ENCODE results near the gene PLAAT5. TPM values are rescaled to one million over a fixed set of nuclear protein-coding genes. Genes with fewer than 3 reads are reported as not detected.

The PLAAT5 gene, protein sequence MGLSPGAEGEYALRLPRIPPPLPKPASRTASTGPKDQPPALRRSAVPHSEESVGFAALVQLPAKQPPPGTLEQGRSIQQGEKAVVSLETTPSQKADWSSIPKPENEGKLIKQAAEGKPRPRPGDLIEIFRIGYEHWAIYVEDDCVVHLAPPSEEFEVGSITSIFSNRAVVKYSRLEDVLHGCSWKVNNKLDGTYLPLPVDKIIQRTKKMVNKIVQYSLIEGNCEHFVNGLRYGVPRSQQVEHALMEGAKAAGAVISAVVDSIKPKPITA
- polyA plus RNA-seq (2011; rRNA removed), result 0.12 and 0.25 TPM in 2 replicates
- 0.04 TPM in 1 of 2 replicates, not detected in the other for polyA plus RNA-seq (2012; cell fraction: cytosol; rRNA removed)
- not detected in 2 replicates for polyA plus RNA-seq (2012; cell fraction: nucleus; rRNA removed)
- 0.04 to 0.08 TPM in 2 of 3 replicates, not detected in the other for polyA plus RNA-seq (2017; fragmentation: RNase III; extraction: RNeasy Plus Mini Kit Qiagen cat#74134 plus additional on column Dnase treatment)
- polyA minus RNA-seq (2011; rRNA and poly(A)+ RNA removed), result 0.15 TPM in 1 of 2 replicates, not detected in the other

DNA sequence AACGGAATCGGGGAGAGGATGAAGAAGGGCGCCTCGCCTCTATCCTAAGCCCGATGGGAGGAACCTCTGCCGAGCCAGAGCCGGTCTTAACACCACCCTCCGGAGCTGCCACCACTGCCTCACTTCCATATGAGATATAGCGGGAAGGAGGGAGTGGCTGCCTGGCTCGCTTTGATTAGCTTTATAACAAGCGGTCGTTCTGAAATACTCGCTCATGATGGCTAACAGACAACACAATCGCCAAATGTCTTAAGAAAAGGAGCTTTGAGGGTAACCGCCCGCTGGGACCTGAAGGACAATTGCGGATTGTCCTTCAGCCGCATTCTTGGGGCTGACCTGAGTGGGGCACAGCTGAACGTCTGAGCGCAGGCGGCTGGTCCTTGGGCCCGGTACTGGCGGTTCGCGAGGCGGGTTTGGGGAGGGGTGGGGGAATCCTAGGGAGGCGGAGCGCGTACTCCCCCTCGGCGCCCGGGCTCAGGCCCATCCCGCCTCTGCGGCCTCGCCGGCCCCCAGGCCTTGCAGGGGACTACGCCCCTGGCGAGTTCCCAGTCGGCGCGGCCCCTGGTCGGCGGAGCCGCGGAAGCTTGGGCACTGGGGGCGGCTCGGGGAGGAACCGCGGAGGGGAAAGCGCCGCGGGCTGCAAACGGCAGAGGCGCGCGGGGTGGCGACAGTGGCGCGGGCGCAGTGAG is at the start of gene PLAAT5:
Gene PLAAT5 (minus strand): TSS at position 617 of the 689 bp plus-strand sequence. CDS start 133 bp downstream, at position 484.
- FAIRE-seq, result no peak
- POLR2A ChIA-PET, result no interaction called here
- no peaks in the 10 kb centered on the region for H3K4me1 ChIP-seq
- 93% methylated on average over 50 of the region's 60 CpGs for WGBS (ENCODE audit: missing lambda C conversion rate)
- H3K27ac ChIP-seq, result no peak within 1 kb of the TSS
- CTCF ChIA-PET, result interaction anchor here (4.7 kb wide), 1 partner anchor 12 kb away, joined by 40 read pairs; no protein-coding TSS in a partner anchor
- no peak for DNase-seq (ENCODE audit: low read depth in 1 of 2, low spot score in 1 of 2)
- no peak for TF ChIP-seq EP300 (IDR thresholded peaks at IDR 0.05)
- TF ChIP-seq TFCP2L1 (CRISPR knock-in tag; IDR thresholded peaks at IDR 0.05), result no peak
- TF ChIP-seq FOSL2 (IDR thresholded peaks at IDR 0.05), result no peak
- no peak for TF ChIP-seq FOSL2 (CRISPR knock-in tag; IDR thresholded peaks at IDR 0.05)
- no peak for TF ChIP-seq CHD2 (IDR thresholded peaks at IDR 0.05; ENCODE audit: low read length, partially characterized antibody)
- TF ChIP-seq, protein P1, sequence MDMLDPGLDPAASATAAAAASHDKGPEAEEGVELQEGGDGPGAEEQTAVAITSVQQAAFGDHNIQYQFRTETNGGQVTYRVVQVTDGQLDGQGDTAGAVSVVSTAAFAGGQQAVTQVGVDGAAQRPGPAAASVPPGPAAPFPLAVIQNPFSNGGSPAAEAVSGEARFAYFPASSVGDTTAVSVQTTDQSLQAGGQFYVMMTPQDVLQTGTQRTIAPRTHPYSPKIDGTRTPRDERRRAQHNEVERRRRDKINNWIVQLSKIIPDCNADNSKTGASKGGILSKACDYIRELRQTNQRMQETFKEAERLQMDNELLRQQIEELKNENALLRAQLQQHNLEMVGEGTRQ (IDR thresholded peaks at IDR 0.05), result no peak
- TF ChIP-seq SREBF2 (IDR thresholded peaks at IDR 0.05), result no peak
- TF ChIP-seq FOSB (CRISPR knock-in tag; IDR thresholded peaks at IDR 0.05), result no peak
- TF ChIP-seq RNF2 (IDR thresholded peaks at IDR 0.05; ENCODE audit: borderline replicate concordance, low read depth), result no peak
- TF ChIP-seq HOXB5 (CRISPR knock-in tag; IDR thresholded peaks at IDR 0.05), result no peak
- TF ChIP-seq, protein P2, sequence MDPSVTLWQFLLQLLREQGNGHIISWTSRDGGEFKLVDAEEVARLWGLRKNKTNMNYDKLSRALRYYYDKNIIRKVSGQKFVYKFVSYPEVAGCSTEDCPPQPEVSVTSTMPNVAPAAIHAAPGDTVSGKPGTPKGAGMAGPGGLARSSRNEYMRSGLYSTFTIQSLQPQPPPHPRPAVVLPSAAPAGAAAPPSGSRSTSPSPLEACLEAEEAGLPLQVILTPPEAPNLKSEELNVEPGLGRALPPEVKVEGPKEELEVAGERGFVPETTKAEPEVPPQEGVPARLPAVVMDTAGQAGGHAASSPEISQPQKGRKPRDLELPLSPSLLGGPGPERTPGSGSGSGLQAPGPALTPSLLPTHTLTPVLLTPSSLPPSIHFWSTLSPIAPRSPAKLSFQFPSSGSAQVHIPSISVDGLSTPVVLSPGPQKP (IDR thresholded peaks at IDR 0.05; ENCODE audit: low read depth, low read length), result no peak
- no peak for TF ChIP-seq SMC3 (IDR thresholded peaks at IDR 0.05)
- no peak for TF ChIP-seq RFX5 (IDR thresholded peaks at IDR 0.05)
- TF ChIP-seq NFE2L2 (conservative IDR thresholded peaks at IDR 0.05; ENCODE audit: low read length), result no peak
- no peak for TF ChIP-seq GATA3 (IDR thresholded peaks at IDR 0.05; ENCODE audit: borderline replicate concordance)
- no peak for TF ChIP-seq KDM1A (IDR thresholded peaks at IDR 0.05; ENCODE audit: low read depth)
- no peak for TF ChIP-seq MAFK (IDR thresholded peaks at IDR 0.05; ENCODE audit: partially characterized antibody)
- TF ChIP-seq, protein P3, sequence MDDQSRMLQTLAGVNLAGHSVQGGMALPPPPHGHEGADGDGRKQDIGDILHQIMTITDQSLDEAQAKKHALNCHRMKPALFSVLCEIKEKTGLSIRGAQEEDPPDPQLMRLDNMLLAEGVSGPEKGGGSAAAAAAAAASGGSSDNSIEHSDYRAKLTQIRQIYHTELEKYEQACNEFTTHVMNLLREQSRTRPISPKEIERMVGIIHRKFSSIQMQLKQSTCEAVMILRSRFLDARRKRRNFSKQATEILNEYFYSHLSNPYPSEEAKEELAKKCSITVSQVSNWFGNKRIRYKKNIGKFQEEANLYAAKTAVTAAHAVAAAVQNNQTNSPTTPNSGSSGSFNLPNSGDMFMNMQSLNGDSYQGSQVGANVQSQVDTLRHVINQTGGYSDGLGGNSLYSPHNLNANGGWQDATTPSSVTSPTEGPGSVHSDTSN (IDR thresholded peaks at IDR 0.05), result no peak
- TF ChIP-seq, protein P4, sequence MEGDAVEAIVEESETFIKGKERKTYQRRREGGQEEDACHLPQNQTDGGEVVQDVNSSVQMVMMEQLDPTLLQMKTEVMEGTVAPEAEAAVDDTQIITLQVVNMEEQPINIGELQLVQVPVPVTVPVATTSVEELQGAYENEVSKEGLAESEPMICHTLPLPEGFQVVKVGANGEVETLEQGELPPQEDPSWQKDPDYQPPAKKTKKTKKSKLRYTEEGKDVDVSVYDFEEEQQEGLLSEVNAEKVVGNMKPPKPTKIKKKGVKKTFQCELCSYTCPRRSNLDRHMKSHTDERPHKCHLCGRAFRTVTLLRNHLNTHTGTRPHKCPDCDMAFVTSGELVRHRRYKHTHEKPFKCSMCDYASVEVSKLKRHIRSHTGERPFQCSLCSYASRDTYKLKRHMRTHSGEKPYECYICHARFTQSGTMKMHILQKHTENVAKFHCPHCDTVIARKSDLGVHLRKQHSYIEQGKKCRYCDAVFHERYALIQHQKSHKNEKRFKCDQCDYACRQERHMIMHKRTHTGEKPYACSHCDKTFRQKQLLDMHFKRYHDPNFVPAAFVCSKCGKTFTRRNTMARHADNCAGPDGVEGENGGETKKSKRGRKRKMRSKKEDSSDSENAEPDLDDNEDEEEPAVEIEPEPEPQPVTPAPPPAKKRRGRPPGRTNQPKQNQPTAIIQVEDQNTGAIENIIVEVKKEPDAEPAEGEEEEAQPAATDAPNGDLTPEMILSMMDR (IDR thresholded peaks at IDR 0.05), result no peak
- no peak within 1 kb of the TSS for H3K4me2 ChIP-seq
- no peak within 1 kb of the TSS for H3K4me3 ChIP-seq
- no peak for ATAC-seq
- peaks cover 5% of the 10 kb centered on the region; the same call in 1 of the 3 replicates for H3K9me3 ChIP-seq

Measured in A549 (cell line).